Panc1 (cell line): ENCODE data around the gene ZNF471. TPM values are rescaled to one million over a fixed set of nuclear protein-coding genes. Genes with fewer than 3 reads are reported as not detected.

Experiments
- ATAC-seq: fragments of 200-7000 bp; cut with Tn5 transposase; 2 replicates; pipeline ENCODE4 v1.9.1; 2020; ENCODE audit warnings: mild to moderate bottlenecking, moderate library complexity
- BruUV-seq: library from RNA; stranded (reverse); fragments of 400-500 nt; replicated peaks from 2 replicates; lab custom pipeline; 2021; lab: Mats Ljungman, UMichigan
- CTCF ChIA-PET: fragments of 300-600 bp; sonication (Branson Sonifier 250); formaldehyde crosslinking; loops from one replicate; lab custom pipeline; 2022; ENCODE audit warnings: antibody characterized with exemption; lab: Charles Lee
- POLR2A ChIA-PET: fragments of 300-600 bp; sonication (Branson Sonifier 250); formaldehyde crosslinking; loops from one replicate; lab custom pipeline; 2022; ENCODE audit warnings: antibody characterized with exemption; lab: Charles Lee
- DNase-seq: peaks from one replicate; pipeline ENCODE4 v3.0.0-alpha.2; 2010; ENCODE audit warnings: low read depth, low spot score
- H3K27ac ChIP-seq: 2 replicates; pipeline ENCODE4 v1.5.1; 2011; ENCODE audit warnings: mild to moderate bottlenecking, low read length, inconsistent platforms
- H3K27me3 ChIP-seq: fragments of 200-500 bp; sonication (Bioruptor generic); 2 replicates; pipeline ENCODE4 v1.6.0; 2014; ENCODE audit warnings: low read length, inconsistent platforms; ENCODE audit not compliant: control insufficient read depth, insufficient read depth
- H3K36me3 ChIP-seq: fragments of 200-500 bp; sonication (Bioruptor generic); 2 replicates; pipeline ENCODE4 v1.5.1; 2014; ENCODE audit warnings: inconsistent platforms, mild to moderate bottlenecking, low read length, moderate library complexity; ENCODE audit not compliant: control insufficient read depth, insufficient read depth
- H3K4me1 ChIP-seq: 2 replicates; pipeline ENCODE4 v1.5.1; 2011; ENCODE audit warnings: inconsistent platforms, mild to moderate bottlenecking, low read length, moderate library complexity; ENCODE audit not compliant: control insufficient read depth, insufficient read depth
- H3K4me3 ChIP-seq, 2 experiments: 2 replicates each; pipeline ENCODE4 v1.5.1; 2011 to 2012; ENCODE audit warnings: low read depth in 2 of 2, low read length in 2 of 2, mild to moderate bottlenecking in 2 of 2, inconsistent platforms in 1 of 2, moderate library complexity in 1 of 2
- H3K9me3 ChIP-seq: fragments of 200-500 bp; sonication (Bioruptor generic); 2 replicates; pipeline ENCODE4 v1.5.1; 2014; ENCODE audit warnings: low read depth, mild to moderate bottlenecking, inconsistent platforms, low read length, moderate library complexity; ENCODE audit not compliant: control insufficient read depth, insufficient read depth
- POLR2AphosphoS5 ChIP-seq: IDR thresholded peaks from 2 replicates; pipeline ENCODE4 v1.6.1; 2012; ENCODE audit warnings: mild to moderate bottlenecking, low read depth, low read length, moderate library complexity
- SIN3A ChIP-seq: IDR thresholded peaks from 2 replicates; pipeline ENCODE4 v1.6.1; 2012; ENCODE audit warnings: low read depth, mild to moderate bottlenecking, low read length, moderate library complexity, borderline replicate concordance; ENCODE audit not compliant: insufficient read depth
- TCF7L2 ChIP-seq: IDR thresholded peaks from 2 replicates; pipeline ENCODE4 v1.6.1; 2011; ENCODE audit warnings: mild to moderate bottlenecking, low read depth, low read length, inconsistent platforms
- in situ Hi-C: cut with HindIII; loops from 2 replicates; pipeline ENCODE4 v1.10.0; 2016; ENCODE audit warnings: low sequenced_read_pairs, low pct_unique_long_range_greater_than_20kb
- intact Hi-C: fragments of 100-400 bp; cut with micrococcal nuclease; formaldehyde crosslinking; loops from one replicate; pipeline ENCODE4 v1.10.0; 2022; ENCODE audit not compliant: unreplicated experiment
- total RNA-seq: library from RNA; stranded (reverse); gene quantifications from one replicate; pipeline ENCODE4 v1.2.1, GENCODE V29; 2021; ENCODE audit not compliant: unreplicated experiment
- TF ChIP-seq, protein P1 (sequence below): fragments of 450-650 bp; IDR thresholded peaks from 2 replicates; pipeline ENCODE4 v1.5.1; 2017; ENCODE audit warnings: mild to moderate bottlenecking
- TF ChIP-seq, protein P2 (sequence below), 2 experiments: IDR thresholded peaks; 2 replicates each; pipeline ENCODE4 v1.6.1; 2011 to 2012; ENCODE audit warnings: low read depth in 2 of 2, control low read depth in 1 of 2, low read length in 1 of 2, mild to moderate bottlenecking in 1 of 2, moderate library complexity in 1 of 2; ENCODE audit not compliant: insufficient read depth in 1 of 2

ZNF471 gene
- total RNA-seq, 1 experiment from 2014 or later, result not detected

DNA sequence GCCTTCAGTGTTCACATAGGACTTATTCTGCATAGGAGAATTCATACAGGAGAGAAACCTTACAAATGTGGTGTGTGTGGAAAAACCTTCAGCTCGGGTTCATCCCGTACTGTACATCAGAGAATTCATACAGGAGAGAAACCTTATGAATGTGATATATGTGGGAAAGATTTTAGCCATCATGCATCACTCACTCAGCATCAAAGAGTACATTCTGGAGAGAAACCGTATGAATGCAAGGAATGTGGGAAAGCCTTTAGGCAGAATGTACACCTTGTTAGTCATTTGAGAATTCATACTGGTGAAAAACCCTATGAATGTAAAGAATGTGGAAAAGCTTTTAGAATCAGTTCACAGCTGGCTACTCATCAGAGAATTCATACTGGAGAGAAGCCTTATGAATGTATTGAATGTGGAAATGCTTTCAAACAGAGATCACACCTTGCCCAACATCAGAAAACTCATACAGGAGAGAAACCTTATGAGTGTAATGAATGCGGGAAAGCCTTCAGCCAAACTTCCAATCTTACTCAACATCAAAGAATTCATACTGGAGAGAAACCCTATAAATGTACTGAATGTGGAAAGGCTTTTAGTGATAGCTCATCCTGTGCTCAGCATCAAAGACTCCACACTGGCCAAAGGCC is 17.7 kb downstream of the ZNF471 start:
- CTCF ChIA-PET, result no interaction called here
- POLR2A ChIA-PET, result no interaction called here
- peaks cover 55% of the 10 kb centered on the region for H3K9me3 ChIP-seq
- H3K27ac ChIP-seq, result no peak overlapping the region
- no peaks in the 10 kb centered on the region for H3K27me3 ChIP-seq
- H3K36me3 ChIP-seq, result no peaks in the 10 kb centered on the region
- TF ChIP-seq, protein P1, sequence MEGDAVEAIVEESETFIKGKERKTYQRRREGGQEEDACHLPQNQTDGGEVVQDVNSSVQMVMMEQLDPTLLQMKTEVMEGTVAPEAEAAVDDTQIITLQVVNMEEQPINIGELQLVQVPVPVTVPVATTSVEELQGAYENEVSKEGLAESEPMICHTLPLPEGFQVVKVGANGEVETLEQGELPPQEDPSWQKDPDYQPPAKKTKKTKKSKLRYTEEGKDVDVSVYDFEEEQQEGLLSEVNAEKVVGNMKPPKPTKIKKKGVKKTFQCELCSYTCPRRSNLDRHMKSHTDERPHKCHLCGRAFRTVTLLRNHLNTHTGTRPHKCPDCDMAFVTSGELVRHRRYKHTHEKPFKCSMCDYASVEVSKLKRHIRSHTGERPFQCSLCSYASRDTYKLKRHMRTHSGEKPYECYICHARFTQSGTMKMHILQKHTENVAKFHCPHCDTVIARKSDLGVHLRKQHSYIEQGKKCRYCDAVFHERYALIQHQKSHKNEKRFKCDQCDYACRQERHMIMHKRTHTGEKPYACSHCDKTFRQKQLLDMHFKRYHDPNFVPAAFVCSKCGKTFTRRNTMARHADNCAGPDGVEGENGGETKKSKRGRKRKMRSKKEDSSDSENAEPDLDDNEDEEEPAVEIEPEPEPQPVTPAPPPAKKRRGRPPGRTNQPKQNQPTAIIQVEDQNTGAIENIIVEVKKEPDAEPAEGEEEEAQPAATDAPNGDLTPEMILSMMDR, result no peak
- TF ChIP-seq POLR2AphosphoS5 (no peak), SIN3A (no peak), TCF7L2 (no peak)
- TF ChIP-seq, protein P2, sequence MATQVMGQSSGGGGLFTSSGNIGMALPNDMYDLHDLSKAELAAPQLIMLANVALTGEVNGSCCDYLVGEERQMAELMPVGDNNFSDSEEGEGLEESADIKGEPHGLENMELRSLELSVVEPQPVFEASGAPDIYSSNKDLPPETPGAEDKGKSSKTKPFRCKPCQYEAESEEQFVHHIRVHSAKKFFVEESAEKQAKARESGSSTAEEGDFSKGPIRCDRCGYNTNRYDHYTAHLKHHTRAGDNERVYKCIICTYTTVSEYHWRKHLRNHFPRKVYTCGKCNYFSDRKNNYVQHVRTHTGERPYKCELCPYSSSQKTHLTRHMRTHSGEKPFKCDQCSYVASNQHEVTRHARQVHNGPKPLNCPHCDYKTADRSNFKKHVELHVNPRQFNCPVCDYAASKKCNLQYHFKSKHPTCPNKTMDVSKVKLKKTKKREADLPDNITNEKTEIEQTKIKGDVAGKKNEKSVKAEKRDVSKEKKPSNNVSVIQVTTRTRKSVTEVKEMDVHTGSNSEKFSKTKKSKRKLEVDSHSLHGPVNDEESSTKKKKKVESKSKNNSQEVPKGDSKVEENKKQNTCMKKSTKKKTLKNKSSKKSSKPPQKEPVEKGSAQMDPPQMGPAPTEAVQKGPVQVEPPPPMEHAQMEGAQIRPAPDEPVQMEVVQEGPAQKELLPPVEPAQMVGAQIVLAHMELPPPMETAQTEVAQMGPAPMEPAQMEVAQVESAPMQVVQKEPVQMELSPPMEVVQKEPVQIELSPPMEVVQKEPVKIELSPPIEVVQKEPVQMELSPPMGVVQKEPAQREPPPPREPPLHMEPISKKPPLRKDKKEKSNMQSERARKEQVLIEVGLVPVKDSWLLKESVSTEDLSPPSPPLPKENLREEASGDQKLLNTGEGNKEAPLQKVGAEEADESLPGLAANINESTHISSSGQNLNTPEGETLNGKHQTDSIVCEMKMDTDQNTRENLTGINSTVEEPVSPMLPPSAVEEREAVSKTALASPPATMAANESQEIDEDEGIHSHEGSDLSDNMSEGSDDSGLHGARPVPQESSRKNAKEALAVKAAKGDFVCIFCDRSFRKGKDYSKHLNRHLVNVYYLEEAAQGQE (IDR thresholded peaks at IDR 0.05; ENCODE audit: insufficient read depth in 1 of 2, low read depth in 2 of 2, low read length in 1 of 2), result no peak
- ATAC-seq (no peak), DNase-seq (no peak)
- H3K4me3 ChIP-seq, result no peak overlapping the region
- no TSS peak for BruUV-seq
- in situ Hi-C loops (no loop called here), intact Hi-C loops (no loop called here)
- H3K4me1 ChIP-seq, result no peaks in the 10 kb centered on the region

DNA sequence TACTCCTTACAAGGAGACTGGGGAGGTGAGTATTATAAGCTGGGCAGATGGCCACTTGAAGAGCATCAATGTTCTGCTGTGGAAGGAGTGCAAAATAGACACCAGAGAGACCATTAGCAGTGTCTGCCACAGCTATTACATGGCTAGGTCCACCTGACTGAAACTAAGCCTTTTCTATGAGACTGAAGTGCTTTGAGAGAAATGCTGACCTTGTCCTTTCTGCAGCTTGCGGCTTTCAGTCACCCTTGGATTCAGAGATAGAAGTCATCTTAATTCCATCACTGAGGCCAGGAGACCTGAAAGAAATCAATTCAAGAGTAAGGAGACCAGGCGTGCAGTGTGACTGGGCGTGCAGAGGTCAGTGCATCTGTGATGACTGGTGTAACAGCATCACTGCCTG is 29.8 kb downstream of the ZNF471 start:
- H3K4me1 ChIP-seq, result no peaks in the 10 kb centered on the region
- TF ChIP-seq TCF7L2, result no peak
- no peak for TF ChIP-seq POLR2AphosphoS5
- no peak for TF ChIP-seq SIN3A
- TF ChIP-seq, protein P1, result no peak
- TF ChIP-seq, protein P2 (IDR thresholded peaks at IDR 0.05; ENCODE audit: insufficient read depth in 1 of 2, low read depth in 2 of 2, low read length in 1 of 2), result no peak
- H3K9me3 ChIP-seq, result peaks cover 27% of the 10 kb centered on the region
- ATAC-seq (no peak), DNase-seq (no peak)
- H3K4me3 ChIP-seq, result no peak overlapping the region
- CTCF ChIA-PET, result no interaction called here
- H3K27ac ChIP-seq, result no peak overlapping the region
- POLR2A ChIA-PET, result no interaction called here
- H3K36me3 ChIP-seq, result no peaks in the 10 kb centered on the region
- H3K27me3 ChIP-seq, result no peaks in the 10 kb centered on the region
- BruUV-seq, result no TSS peak
- in situ Hi-C loops, result no loop called here
- intact Hi-C loops, result no loop called here
